GM23248 (cell line): ENCODE results near the gene KDM8. TPM values are rescaled to one million over a fixed set of nuclear protein-coding genes. Genes with fewer than 3 reads are reported as not detected.
"Not testable (repeated sequence)": the region's sequence is repeated elsewhere in the genome, so short reads cannot be mapped to it uniquely, and the experiment has no call there.

Experiments
- DNase-seq: peaks from one replicate; pipeline ENCODE4 v3.0.0-alpha.2; 2015
- H2AFZ ChIP-seq: fragments of 200-600 bp; sonication (generic); 2 replicates; pipeline ENCODE4 v1.6.1; 2016; ENCODE audit warnings: antibody characterized with exemption
- H3F3A ChIP-seq: fragments of 200-600 bp; sonication (generic); 2 replicates; pipeline ENCODE4 v1.6.1; 2016; ENCODE audit warnings: mild to moderate bottlenecking, antibody characterized with exemption, mixed run types; ENCODE audit not compliant: insufficient read depth
- H3K27ac ChIP-seq: fragments of 200-600 bp; sonication (generic); 2 replicates; pipeline ENCODE4 v1.5.1; 2016; ENCODE audit warnings: mild to moderate bottlenecking
- H3K27me3 ChIP-seq: fragments of 200-600 bp; sonication (generic); replicated peaks from 2 replicates; pipeline ENCODE4 v1.6.1; 2016; ENCODE audit warnings: mild to moderate bottlenecking; ENCODE audit not compliant: insufficient read depth
- H3K36me3 ChIP-seq: fragments of 200-600 bp; sonication (generic); 2 replicates; pipeline ENCODE4 v1.6.1; 2016; ENCODE audit warnings: low read depth, mild to moderate bottlenecking
- H3K4me1 ChIP-seq: fragments of 200-600 bp; sonication (generic); 2 replicates; pipeline ENCODE4 v1.6.1; 2016; ENCODE audit warnings: mild to moderate bottlenecking; ENCODE audit not compliant: insufficient read depth
- H3K4me2 ChIP-seq: fragments of 200-600 bp; sonication (generic); one replicate; pipeline ENCODE4 v1.6.1; 2016; ENCODE audit warnings: mild to moderate bottlenecking; ENCODE audit not compliant: unreplicated experiment
- H3K4me3 ChIP-seq: fragments of 200-600 bp; sonication (generic); 2 replicates; pipeline ENCODE4 v1.5.1; 2016; ENCODE audit warnings: mild to moderate bottlenecking
- H3K79me2 ChIP-seq: fragments of 200-600 bp; sonication (generic); 2 replicates; pipeline ENCODE4 v1.6.1; 2016; ENCODE audit warnings: mild to moderate bottlenecking; ENCODE audit not compliant: insufficient read depth
- H3K9ac ChIP-seq: fragments of 200-600 bp; sonication (generic); 2 replicates; pipeline ENCODE4 v1.6.1; 2016; ENCODE audit warnings: mild to moderate bottlenecking
- H3K9me2 ChIP-seq: fragments of 200-600 bp; sonication (generic); 2 replicates; pipeline ENCODE4 v1.6.1; 2016; ENCODE audit warnings: mixed run types, mild to moderate bottlenecking, moderate library complexity; ENCODE audit not compliant: insufficient read depth
- H3K9me3 ChIP-seq: fragments of 200-600 bp; sonication (generic); one replicate; pipeline ENCODE4 v1.6.1; 2017; ENCODE audit warnings: low read depth
- H4K20me1 ChIP-seq: fragments of 200-600 bp; sonication (generic); 2 replicates; pipeline ENCODE4 v1.6.0; 2016; ENCODE audit not compliant: insufficient read depth
- EZH2 ChIP-seq: fragments of 200-600 bp; sonication (generic); IDR thresholded peaks from 2 replicates; pipeline ENCODE4 v1.6.1; 2018; ENCODE audit warnings: antibody characterized with exemption, mild to moderate bottlenecking; ENCODE audit not compliant: insufficient read depth, poor library complexity, severe bottlenecking
- EZH2phosphoT487 ChIP-seq: fragments of 200-600 bp; sonication (generic); IDR thresholded peaks from 2 replicates; pipeline ENCODE4 v1.6.1; 2018; ENCODE audit warnings: antibody characterized with exemption, moderate library complexity, mild to moderate bottlenecking, low read depth; ENCODE audit not compliant: insufficient read depth
- WGBS, 2 experiments: methylation state at CpG; one replicate each; pipeline ENCODE4 v1.1.6; 2015 to 2017; ENCODE audit warnings: low lambda C conversion rate in 2 of 2, low coverage in 1 of 2; ENCODE audit errors: missing lambda C conversion rate in 2 of 2; 5-methylcytosine and 5-hydroxymethylcytosine counted together
- in situ Hi-C: fragments of 300-500 bp; cut with MboI; formaldehyde crosslinking; loops from 2 replicates; pipeline ENCODE4 v1.15.0; 2020
- polyA plus RNA-seq: library from polyadenylated mRNA; unstranded; fragments of >200 nt; fragmentation: Nextera tagmentation; extraction: Ambion mirVana; gene quantifications from 2 replicates; pipeline ENCODE4 v1.2.1, GENCODE V29; 2016
- total RNA-seq: library from RNA; depleted of rRNA; stranded (reverse); fragments of >200 nt; shearing (Covaris generic); gene quantifications from 2 replicates; pipeline ENCODE4 v1.2.3, GENCODE V29; 2014

KDM8 gene
- total and polyA plus RNA-seq, 2 experiments from 2014 or later: 2.5 to 3.5 TPM

GRCh38 chr16:27248036-27248435 is 44.7 kb downstream of the KDM8 start:
- Histone ChIP-seq H3K9me3 (no peaks in the 10 kb centered on the region), H3K4me3 (no peak overlapping the region), H3K27ac (no peak overlapping the region), H3K4me1 (peaks cover 34% of the 10 kb centered on the region), H3K36me3 (no peaks in the 10 kb centered on the region), H3K9me2 (no peaks in the 10 kb centered on the region), H3K79me2 (peaks cover 44% of the 10 kb centered on the region), H4K20me1 (no peaks in the 10 kb centered on the region), H2AFZ (no peak overlapping the region), H3K9ac (no peak overlapping the region), H3K27me3 (no peaks in the 10 kb centered on the region), H3K4me2 (no peak overlapping the region), H3F3A (peaks cover 34% of the 10 kb centered on the region)
- no peak for TF ChIP-seq EZH2phosphoT487
- TF ChIP-seq EZH2: no peak
- peak; percentile 28 for DNase-seq
- in situ Hi-C loops: no loop called here
- WGBS, 2 experiments: 92 to 97% methylated on average over 2 of the region's 2 CpGs

- Histone ChIP-seq H3K4me1 (peaks cover 34% of the 10 kb centered on the region), H3K79me2 (peaks cover 42% of the 10 kb centered on the region), H3F3A (peaks cover 42% of the 10 kb centered on the region)
- H2AFZ ChIP-seq, H4K20me1 ChIP-seq, H3K9me2 ChIP-seq, H3K27ac ChIP-seq, H3K4me2 ChIP-seq, H3K4me3 ChIP-seq, DNase-seq, H3K27me3 ChIP-seq, in situ Hi-C loops, H3K36me3 ChIP-seq, H3K9ac ChIP-seq, H3K9me3 ChIP-seq: not testable (repeated sequence)
- 98% methylated on average over 4 of the region's 4 CpGs for WGBS, 2 experiments
Measured at GRCh38 chr16:27248886-27249285, 45.6 kb downstream of the KDM8 start.

GRCh38 chr16:27251541-27252205 is 48.3 kb downstream of the KDM8 start:
- Histone ChIP-seq H4K20me1 (no peaks in the 10 kb centered on the region), H3K4me3 (no peak overlapping the region), H3K27me3 (no peaks in the 10 kb centered on the region), H3K9me2 (no peaks in the 10 kb centered on the region), H3K4me2 (no peak overlapping the region), H3K27ac (no peak overlapping the region), H3K4me1 (peaks cover 19% of the 10 kb centered on the region), H3K36me3 (peaks cover 5% of the 10 kb centered on the region; the same call in 1 of the 2 replicates), H3K79me2 (peaks cover 36% of the 10 kb centered on the region), H3F3A (peaks cover 25% of the 10 kb centered on the region), H3K9me3 (no peaks in the 10 kb centered on the region), H3K9ac (no peak overlapping the region), H2AFZ (no peak overlapping the region)
- in situ Hi-C loops: no loop called here
- DNase-seq: no peak
- 94 to 97% methylated on average over 7 to 8 of the region's 8 CpGs for WGBS, 2 experiments
- TF ChIP-seq EZH2phosphoT487 (no peak), EZH2 (no peak)

- H3K9ac ChIP-seq: no peak overlapping the region
- DNase-seq: no peak
- H3K79me2 ChIP-seq: peaks cover 34% of the 10 kb centered on the region
- H3K27ac ChIP-seq: no peak overlapping the region
- no peaks in the 10 kb centered on the region for H3K9me2 ChIP-seq
- no peak overlapping the region for H3K4me3 ChIP-seq
- in situ Hi-C loops: no loop called here
- H3K9me3 ChIP-seq: no peaks in the 10 kb centered on the region
- H2AFZ ChIP-seq: no peak overlapping the region
- TF ChIP-seq EZH2phosphoT487 (no peak), EZH2 (no peak)
- peaks cover 19% of the 10 kb centered on the region for H3K4me1 ChIP-seq
- peaks cover 5% of the 10 kb centered on the region; the same call in 1 of the 2 replicates for H3K36me3 ChIP-seq
- peaks cover 25% of the 10 kb centered on the region for H3F3A ChIP-seq
- no peaks in the 10 kb centered on the region for H3K27me3 ChIP-seq
- H4K20me1 ChIP-seq: no peaks in the 10 kb centered on the region
- WGBS, 2 experiments: 90 to 94% methylated on average over 6 of the region's 6 CpGs
- no peak overlapping the region for H3K4me2 ChIP-seq
Measured at GRCh38 chr16:27252206-27252585, 48.9 kb downstream of the KDM8 start.
